Activated CD8-positive, alpha-beta memory T cell treated with anti-CD3 and anti-CD28 coated beads for 1 hour (primary cell): ENCODE measurements around the gene TLR1.

Source experiments
- DNase-seq, 2 donors: peaks; one replicate each; pipeline ENCODE4 v3.0.0-alpha.2; 2020; ENCODE audit warnings: low read depth in 1 of 2; ENCODE audit errors: extremely low read depth in 1 of 2

Gene TLR1, protein sequence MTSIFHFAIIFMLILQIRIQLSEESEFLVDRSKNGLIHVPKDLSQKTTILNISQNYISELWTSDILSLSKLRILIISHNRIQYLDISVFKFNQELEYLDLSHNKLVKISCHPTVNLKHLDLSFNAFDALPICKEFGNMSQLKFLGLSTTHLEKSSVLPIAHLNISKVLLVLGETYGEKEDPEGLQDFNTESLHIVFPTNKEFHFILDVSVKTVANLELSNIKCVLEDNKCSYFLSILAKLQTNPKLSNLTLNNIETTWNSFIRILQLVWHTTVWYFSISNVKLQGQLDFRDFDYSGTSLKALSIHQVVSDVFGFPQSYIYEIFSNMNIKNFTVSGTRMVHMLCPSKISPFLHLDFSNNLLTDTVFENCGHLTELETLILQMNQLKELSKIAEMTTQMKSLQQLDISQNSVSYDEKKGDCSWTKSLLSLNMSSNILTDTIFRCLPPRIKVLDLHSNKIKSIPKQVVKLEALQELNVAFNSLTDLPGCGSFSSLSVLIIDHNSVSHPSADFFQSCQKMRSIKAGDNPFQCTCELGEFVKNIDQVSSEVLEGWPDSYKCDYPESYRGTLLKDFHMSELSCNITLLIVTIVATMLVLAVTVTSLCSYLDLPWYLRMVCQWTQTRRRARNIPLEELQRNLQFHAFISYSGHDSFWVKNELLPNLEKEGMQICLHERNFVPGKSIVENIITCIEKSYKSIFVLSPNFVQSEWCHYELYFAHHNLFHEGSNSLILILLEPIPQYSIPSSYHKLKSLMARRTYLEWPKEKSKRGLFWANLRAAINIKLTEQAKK

GRCh38 chr4:38804654-38805295 is at the start of gene TLR1:
TLR1 (minus strand) TSS chr4:38804791; CDS start chr4:38798831, 5,960 bp downstream.
- DNase-seq, result no peak

GRCh38 chr4:38846015-38846414 is 41.4 kb upstream of the TLR1 start:
- DNase-seq, result no peak

DNA sequence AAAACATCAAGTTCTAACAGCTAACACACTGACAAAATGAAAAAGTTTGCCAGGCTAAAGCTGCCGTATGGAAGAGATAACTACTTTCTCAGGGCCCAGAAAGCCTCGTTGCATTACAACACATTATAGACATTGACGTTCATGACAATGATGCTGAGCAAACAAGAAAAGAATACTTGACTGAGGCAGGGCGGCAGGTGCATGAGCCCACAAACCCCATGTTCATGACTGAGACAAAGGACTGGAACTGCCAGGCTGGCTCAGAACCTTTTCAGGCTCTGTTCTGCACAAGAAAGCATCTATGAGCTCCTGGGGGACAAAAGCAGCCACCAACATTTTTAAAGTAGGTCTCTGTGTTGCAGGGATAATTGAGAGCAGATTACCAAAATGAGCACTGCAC is 38.4 kb upstream of the TLR1 start:
- DNase-seq, result no peak

GRCh38 chr4:38837849-38838248 is 33.3 kb upstream of the TLR1 start:
- DNase-seq, result no peak

GRCh38 chr4:38837334-38837733 is 32.7 kb upstream of the TLR1 start:
- DNase-seq, result no peak

DNA sequence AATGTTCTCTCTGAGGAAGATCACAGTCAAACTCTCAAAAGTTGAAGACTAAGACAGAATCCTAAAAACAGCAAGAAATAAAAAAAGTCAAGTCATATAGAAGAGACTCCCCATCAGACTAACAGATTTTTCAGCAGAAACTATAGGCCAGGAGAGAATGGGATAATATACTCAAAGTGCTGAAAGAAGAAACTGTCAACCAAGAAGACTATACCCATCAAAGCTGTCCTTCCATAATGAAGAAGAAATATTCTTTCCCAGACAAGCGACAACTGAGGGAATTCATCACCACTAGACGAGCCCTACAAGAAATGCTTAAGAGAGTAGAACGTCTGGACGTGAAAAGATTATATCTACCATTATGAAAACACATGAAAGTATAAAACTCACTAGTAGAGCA is 30.0 kb upstream of the TLR1 start:
- no peak for DNase-seq

DNA sequence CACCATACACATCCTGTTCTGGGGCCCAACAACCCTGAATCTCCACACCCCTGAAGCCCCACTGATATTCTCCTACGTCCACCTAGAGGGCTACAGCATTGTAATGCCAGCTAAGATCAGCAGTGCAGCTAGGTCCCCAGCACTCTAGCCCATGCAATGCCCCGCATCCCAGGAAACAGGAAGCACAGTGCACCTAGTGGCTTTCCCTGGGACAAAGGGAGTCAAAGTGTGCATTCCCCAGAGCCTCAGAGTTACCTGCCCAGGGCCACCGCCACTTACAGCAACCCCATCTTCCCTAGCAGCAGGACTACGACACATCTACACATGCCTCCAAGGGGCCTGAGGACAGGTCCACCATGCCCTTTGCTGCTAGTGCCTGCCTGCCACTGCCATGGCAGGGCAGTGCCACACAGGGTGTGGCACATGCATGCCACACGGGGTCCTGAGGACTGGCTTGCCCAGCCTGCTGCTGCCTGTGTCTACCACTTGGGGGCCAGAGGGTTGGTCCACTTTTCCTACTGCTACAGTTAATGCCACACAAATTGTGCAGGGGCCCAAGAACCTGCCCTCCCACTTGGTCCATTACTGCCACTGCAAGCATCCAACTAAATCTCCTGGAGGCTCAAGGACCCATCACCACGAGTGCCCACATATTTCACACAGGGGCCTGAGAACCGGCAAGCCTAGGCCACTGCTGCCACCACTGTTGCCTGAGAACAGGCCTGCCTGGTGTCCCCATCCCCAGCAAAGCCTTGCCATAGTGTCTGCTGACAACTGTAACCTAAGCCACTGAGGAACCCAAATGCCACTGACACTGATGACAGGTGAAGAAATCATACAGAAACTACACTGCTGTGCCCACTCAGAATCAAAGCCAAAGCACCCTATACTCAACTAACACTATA is 28.3 kb upstream of the TLR1 start:
- no peak for DNase-seq

- DNase-seq, result no peak
Observed at GRCh38 chr4:38832206-38832605, 27.6 kb upstream of the TLR1 start.

GRCh38 chr4:38831653-38832052 is 27.1 kb upstream of the TLR1 start:
- DNase-seq, result no peak

DNA sequence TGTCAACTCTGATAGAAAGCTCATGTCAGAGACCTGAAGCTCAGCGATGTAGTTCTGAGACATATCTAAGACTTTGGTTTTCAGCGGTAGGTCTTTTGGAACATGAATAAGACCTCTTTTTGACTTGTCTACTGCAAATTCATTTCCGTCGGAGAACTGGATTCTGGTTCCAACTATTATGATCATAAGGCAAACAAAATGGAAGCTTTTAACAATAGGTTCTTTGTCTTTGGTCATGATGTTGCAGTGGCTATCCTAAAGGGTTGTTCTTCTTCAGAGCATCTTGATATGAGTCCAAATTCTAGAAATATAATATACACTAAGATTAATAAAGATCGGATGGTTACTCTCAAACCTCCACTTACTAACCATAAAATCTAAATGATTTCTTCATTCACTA is 24.6 kb upstream of the TLR1 start:
- no peak for DNase-seq

DNA sequence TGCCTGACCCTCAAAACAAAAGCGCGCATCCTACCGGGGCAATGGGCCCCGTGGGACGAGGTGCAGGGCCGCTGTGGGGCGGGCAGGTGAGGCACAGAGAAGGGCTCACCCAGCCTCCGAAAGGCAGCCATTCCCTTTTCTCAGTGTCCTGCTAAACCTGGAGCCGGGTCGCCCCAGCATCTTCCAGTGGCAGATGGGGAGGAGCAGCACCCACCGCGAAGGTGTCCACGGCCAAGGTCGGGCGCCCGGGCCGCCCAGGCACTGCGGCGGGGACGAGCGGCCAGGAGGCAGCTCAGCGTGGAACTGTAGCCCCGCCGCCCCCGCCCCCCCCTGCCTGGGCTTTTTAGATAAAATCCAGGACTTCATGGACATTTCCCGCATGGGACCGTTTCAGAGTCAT is 19.2 kb upstream of the TLR1 start:
- DNase-seq, result no peak

GRCh38 chr4:38822748-38823303 is 18.2 kb upstream of the TLR1 start:
- DNase-seq, result no peak

GRCh38 chr4:38821739-38822138 is 17.1 kb upstream of the TLR1 start:
- no peak for DNase-seq

DNA sequence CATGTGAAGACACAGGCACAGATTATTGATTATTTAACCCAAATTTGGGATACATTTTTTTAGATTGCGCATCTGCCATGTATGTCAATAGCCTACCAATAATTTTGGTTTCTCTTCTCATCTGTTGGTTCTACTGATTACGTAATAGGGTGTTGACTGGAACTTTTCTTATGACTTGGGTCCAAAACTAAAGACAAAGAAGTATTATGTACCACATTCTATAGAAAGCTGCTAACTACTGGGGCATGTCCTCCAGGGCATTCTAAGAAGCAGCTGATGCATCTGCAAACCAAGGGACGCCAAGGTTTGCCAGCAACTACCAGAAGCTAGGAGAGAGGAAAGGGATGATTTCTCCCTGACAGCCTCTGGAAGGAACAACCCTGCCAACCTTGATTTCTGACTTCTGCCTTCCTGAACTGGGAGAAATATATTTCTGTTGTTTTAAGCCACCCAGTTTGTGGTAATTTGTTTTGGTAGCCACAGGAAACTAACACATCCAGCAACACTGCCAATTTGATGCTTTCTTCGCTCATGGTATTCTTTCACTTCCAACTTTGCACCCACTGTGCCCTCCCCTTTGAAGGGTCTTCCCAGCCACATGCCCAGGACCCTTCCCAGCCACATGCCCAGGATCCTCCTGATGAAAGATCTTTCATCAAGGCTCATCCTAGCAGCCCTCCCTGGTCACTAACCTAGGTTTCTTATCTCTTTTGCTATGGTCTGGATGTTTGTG is 15.9 kb upstream of the TLR1 start:
- no peak for DNase-seq

DNA sequence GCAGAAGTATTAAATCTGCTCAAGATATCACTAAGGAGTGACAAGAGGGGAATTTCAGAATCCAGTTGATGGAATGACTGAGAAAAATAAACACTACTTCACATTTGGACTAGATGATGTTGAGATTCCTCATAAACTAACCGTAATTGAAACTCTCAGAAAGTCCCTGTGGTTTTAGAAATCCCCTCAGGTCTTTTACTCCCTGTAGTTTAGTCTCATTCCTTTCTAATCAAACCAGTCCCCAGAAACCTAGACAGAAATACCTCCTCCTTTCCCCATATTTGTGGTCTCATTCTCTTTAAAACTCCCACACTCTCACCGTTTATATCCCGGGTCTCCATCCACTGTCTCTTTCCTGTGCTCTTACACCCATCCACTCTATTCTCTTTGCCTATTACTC is 15.0 kb upstream of the TLR1 start:
- no peak for DNase-seq

- DNase-seq, result no peak
Observed at GRCh38 chr4:38818441-38818976, 13.9 kb upstream of the TLR1 start.

DNA sequence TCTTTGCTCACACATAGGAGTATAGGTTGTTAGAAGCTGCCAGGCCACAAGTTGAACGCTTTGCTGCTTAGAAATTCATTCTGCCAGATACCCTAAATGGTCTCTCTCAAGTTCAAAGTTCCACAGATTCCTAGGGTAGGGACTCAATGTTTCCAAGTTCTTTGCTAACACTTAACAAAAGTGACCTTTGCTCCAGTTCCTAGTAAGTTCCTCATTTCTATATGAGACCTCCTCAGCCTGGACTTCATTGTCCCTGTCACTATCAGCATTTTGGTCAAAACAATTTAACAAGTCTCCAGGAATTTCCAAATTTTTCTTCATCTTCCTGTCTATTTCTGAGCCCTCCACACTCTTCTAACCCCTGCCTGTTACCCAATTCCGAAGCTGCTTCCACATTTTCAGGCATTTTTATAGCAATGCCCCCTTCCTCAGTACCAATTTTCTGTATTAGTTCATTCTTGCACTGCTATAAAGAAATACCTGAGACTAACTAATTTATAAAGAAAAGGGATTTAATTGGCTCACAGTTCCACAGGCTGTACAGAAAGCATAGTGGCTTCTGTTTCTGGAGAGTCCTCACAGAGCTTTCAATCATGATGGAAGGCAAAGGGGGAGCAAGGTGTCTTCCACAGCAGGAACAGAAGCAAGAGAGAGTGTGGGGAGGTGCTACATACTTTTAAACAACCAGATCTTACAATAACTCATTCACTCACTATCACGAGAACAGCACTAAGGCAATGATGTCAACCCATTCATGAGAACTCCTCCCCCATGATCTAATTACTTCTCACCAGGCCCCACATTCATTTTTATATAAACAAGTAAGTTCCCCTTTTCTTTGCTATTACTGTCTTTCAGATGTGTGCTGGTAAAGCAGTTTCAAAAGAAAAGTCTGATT is 11.5 kb upstream of the TLR1 start:
- no peak for DNase-seq

DNA sequence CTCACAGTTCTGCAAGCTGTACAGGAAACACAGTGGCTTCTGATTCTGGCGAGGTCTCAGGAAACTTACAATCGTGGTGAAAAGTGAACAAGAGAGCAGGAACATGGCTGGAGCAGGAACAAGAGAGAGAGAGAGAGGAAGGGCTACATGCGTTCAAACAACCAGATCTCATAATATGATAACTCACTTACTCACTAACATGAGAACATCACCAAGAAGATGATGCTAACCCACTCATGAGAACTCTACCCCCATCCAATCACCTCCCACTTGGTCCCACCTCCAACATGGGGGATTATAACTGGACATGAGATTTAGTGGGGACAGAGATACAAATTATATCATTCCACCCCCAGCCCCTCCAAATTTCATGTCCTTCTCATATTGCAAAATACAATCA is 9.8 kb upstream of the TLR1 start:
- DNase-seq, result no peak
